B cell (primary cell): ENCODE results near the gene LRRN2. TPM values are rescaled to one million over a fixed set of nuclear protein-coding genes. Genes with fewer than 3 reads are reported as not detected.

Experiments
- ATAC-seq: fragments of 200-7000 bp; cut with Tn5 transposase; one replicate; pipeline ENCODE4 v1.10.0; 2021; ENCODE audit warnings: low read depth, mild to moderate bottlenecking, moderate number of reproducible peaks, moderate library complexity
- CTCF ChIA-PET: fragments of 350-600 bp; sonication (Branson Sonifier 250); formaldehyde crosslinking; loops from one replicate; lab custom pipeline; 2021; ENCODE audit warnings: antibody characterized with exemption, inconsistent platforms; lab: Charles Lee
- POLR2A ChIA-PET: fragments of 350-600 bp; sonication (Branson Sonifier 250); formaldehyde crosslinking; loops from one replicate; lab custom pipeline; 2021; ENCODE audit warnings: antibody characterized with exemption; lab: Charles Lee
- DNase-seq: peaks from one replicate; pipeline ENCODE4 v3.0.0; 2013
- H2AFZ ChIP-seq: 2 replicates; pipeline ENCODE4 v1.6.1; 2012; ENCODE audit warnings: mild to moderate bottlenecking, low read depth, low read length; ENCODE audit not compliant: insufficient read depth, poor library complexity, severe bottlenecking
- H3K27ac ChIP-seq, 2 donors: 1 replicate in 1 of 2; 2 replicates in 1 of 2; pipeline ENCODE4 v1.5.1; 2012 to 2013; ENCODE audit warnings: low read length in 2 of 2, mild to moderate bottlenecking in 2 of 2, moderate library complexity in 1 of 2
- H3K27me3 ChIP-seq, 4 experiments: fragments of 200-600 bp in 1 of 4; sonication (generic) in 1 of 4; replicated peaks in 1 of 4; 1 replicate in 2 of 4; 2 replicates in 2 of 4; pipeline versions ENCODE4 v1.6.1 to v1.7.0; 2013 to 2016; ENCODE audit warnings: low read length in 3 of 4, mild to moderate bottlenecking in 2 of 4, mixed read lengths in 1 of 4, moderate library complexity in 1 of 4; ENCODE audit not compliant: insufficient read depth in 4 of 4, control insufficient read depth in 3 of 4; ENCODE audit errors: control extremely low read depth in 1 of 4
- H3K36me3 ChIP-seq, 2 experiments: replicated peaks in 1 of 2; 1 replicate in 1 of 2; 2 replicates in 1 of 2; pipeline versions ENCODE4 v1.6.1 to v1.7.1; 2013; ENCODE audit warnings: low read length in 1 of 2; ENCODE audit not compliant: insufficient read depth in 2 of 2, control insufficient read depth in 1 of 2; ENCODE audit errors: control extremely low read depth in 1 of 2, extremely low read depth in 1 of 2
- H3K4me1 ChIP-seq, 2 donors: fragments of 200-600 bp in 1 of 2; sonication (generic) in 1 of 2; 1 replicate in 1 of 2; 2 replicates in 1 of 2; pipeline versions ENCODE4 v1.5.1 to v1.6.1; 2013 to 2017; ENCODE audit warnings: low read length in 2 of 2; ENCODE audit not compliant: control insufficient read depth in 2 of 2, insufficient read depth in 2 of 2
- H3K4me2 ChIP-seq: replicated peaks from 2 replicates; pipeline ENCODE3; 2012; ENCODE audit warnings: mild to moderate bottlenecking, low read depth, low read length; ENCODE audit not compliant: poor library complexity, severe bottlenecking
- H3K4me3 ChIP-seq, 5 experiments: fragments of 200-600 bp in 1 of 5; sonication (generic) in 1 of 5; 1 replicate in 3 of 5; 2 replicates in 2 of 5; pipeline versions ENCODE4 v1.5.1 to v1.7.0; 2011 to 2016; ENCODE audit warnings: low read length in 4 of 5, mild to moderate bottlenecking in 4 of 5, low read depth in 2 of 5, control low read depth in 1 of 5, moderate library complexity in 1 of 5; ENCODE audit not compliant: insufficient read depth in 1 of 5; ENCODE audit errors: control extremely low read depth in 1 of 5, extremely low read depth in 1 of 5
- H3K79me2 ChIP-seq: fragments of 200-600 bp; sonication (generic); one replicate; pipeline ENCODE4 v1.6.0; 2016; ENCODE audit warnings: low read length; ENCODE audit not compliant: control insufficient read depth, insufficient read depth
- H3K9ac ChIP-seq: fragments of 200-600 bp; sonication (generic); 2 replicates; pipeline ENCODE4 v1.6.1; 2017; ENCODE audit warnings: mild to moderate bottlenecking, low read length, moderate library complexity
- H3K9me3 ChIP-seq, 3 donors: one replicate each; pipeline versions ENCODE4 v1.6.1 to v1.7.1; 2013; ENCODE audit warnings: low read length in 2 of 3; ENCODE audit not compliant: control insufficient read depth in 2 of 3, insufficient read depth in 1 of 3; ENCODE audit errors: control extremely low read depth in 1 of 3
- H4K20me1 ChIP-seq: 2 replicates; pipeline ENCODE4 v1.6.0; 2012; ENCODE audit warnings: mild to moderate bottlenecking, low read length; ENCODE audit not compliant: insufficient read depth, control insufficient read depth, poor library complexity, severe bottlenecking
- H3K27ac Mint-ChIP-seq: one replicate; pipeline ENCODE4 v1.8.0; 2021; ENCODE audit warnings: mixed read lengths
- H3K27me3 Mint-ChIP-seq: one replicate; pipeline ENCODE4 v1.8.0; 2021; ENCODE audit warnings: mixed read lengths
- H3K4me1 Mint-ChIP-seq: one replicate; pipeline ENCODE4 v1.8.0; 2021; ENCODE audit warnings: mixed read lengths
- H3K4me3 Mint-ChIP-seq: one replicate; pipeline ENCODE4 v1.8.0; 2021; ENCODE audit warnings: mixed read lengths
- H3K9me3 Mint-ChIP-seq: one replicate; pipeline ENCODE4 v1.8.0; 2022; ENCODE audit warnings: mixed read lengths; ENCODE audit not compliant: insufficient read depth
- EZH2 ChIP-seq: IDR thresholded peaks from 2 replicates; pipeline ENCODE4 v1.6.1; 2012; ENCODE audit warnings: borderline replicate concordance, low read depth, mild to moderate bottlenecking, moderate library complexity, low read length; ENCODE audit not compliant: insufficient read depth, poor library complexity, severe bottlenecking
- WGBS: methylation state at CpG from one replicate; pipeline ENCODE4 v1.1.5; 2013; ENCODE audit warnings: missing lambda C conversion rate; ENCODE audit not compliant: insufficient coverage; 5-methylcytosine and 5-hydroxymethylcytosine counted together
- intact Hi-C: fragments of 100-400 bp; cut with micrococcal nuclease; formaldehyde crosslinking; loops from one replicate; pipeline ENCODE4 v1.10.0; 2022
- polyA plus RNA-seq: library from polyadenylated mRNA; depleted of rRNA; stranded (reverse); fragments of >200 nt; gene quantifications from 2 replicates; pipeline ENCODE4 v1.2.3, GENCODE V29; 2012
- total RNA-seq, 2 donors: library from RNA; stranded (reverse); fragments of 120-200 nt in 1 of 2; gene quantifications; 1 replicate in 1 of 2; 2 replicates in 1 of 2; pipeline versions ENCODE4 v1.2.3 to v1.2.4, GENCODE V29; 2013 to 2022
- TF ChIP-seq, protein P1 (sequence below): fragments of 200-600 bp; IDR thresholded peaks from one replicate; pipeline ENCODE4 v1.8.0; 2022; ENCODE audit warnings: antibody characterized with exemption, mild to moderate bottlenecking

The LRRN2 gene
- total and polyA plus RNA-seq, 2 donors (not counting 1 experiment from before 2014, with no cell fraction given), result not detected

DNA sequence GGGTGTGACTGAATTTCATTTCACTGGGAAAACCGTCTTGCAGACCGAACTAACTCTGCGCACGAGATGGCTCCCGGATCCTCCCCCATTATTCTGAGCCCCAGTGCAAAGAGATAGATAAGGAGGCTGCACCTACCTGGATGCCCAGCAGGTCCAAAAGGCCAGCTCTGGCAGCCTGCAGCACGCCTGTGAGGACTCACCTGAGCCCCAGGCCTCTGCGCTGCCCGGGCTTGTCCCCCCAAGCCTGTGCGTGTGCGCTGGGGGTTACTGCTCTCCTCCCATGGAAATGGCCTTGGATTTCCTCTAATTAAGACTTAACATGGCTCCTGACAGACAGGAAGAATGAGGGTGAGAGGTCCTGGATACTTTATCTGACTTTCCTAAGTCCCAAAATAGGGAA is 85.9 kb downstream of the LRRN2 start:
- no peak for ATAC-seq
- no peak overlapping the region for H3K27ac Mint-ChIP-seq
- ChIA-PET CTCF (interaction anchor here (1.5 kb wide), 2 partner anchors 11 to 164 kb away, joined by 3 read pairs; no protein-coding TSS in a partner anchor), POLR2A (no interaction called here)
- H3K4me1 Mint-ChIP-seq, result peaks cover 12% of the 10 kb centered on the region
- Histone ChIP-seq H3K27ac (no peak overlapping the region), H3K4me1 (peaks cover 0 to 5% of the 10 kb centered on the region in 2 donors), H3K79me2 (no peaks in the 10 kb centered on the region), H2AFZ (no peak overlapping the region), H3K9ac (no peak overlapping the region), H3K9me3 (no peaks in the 10 kb centered on the region), H3K27me3 (no peaks in the 10 kb centered on the region), H3K4me3 (no peak overlapping the region), H3K36me3 (peaks cover 0 to 11% of the 10 kb centered on the region in 2 experiments), H3K4me2 (no peak overlapping the region), H4K20me1 (no peaks in the 10 kb centered on the region)
- no peak overlapping the region for H3K4me3 Mint-ChIP-seq
- WGBS, result 98% methylated on average over 5 of the region's 10 CpGs
- intact Hi-C loops, result no loop called here
- no peaks in the 10 kb centered on the region for H3K9me3 Mint-ChIP-seq
- H3K27me3 Mint-ChIP-seq, result no peaks in the 10 kb centered on the region
- TF ChIP-seq EZH2, result no peak
- TF ChIP-seq, protein P1, sequence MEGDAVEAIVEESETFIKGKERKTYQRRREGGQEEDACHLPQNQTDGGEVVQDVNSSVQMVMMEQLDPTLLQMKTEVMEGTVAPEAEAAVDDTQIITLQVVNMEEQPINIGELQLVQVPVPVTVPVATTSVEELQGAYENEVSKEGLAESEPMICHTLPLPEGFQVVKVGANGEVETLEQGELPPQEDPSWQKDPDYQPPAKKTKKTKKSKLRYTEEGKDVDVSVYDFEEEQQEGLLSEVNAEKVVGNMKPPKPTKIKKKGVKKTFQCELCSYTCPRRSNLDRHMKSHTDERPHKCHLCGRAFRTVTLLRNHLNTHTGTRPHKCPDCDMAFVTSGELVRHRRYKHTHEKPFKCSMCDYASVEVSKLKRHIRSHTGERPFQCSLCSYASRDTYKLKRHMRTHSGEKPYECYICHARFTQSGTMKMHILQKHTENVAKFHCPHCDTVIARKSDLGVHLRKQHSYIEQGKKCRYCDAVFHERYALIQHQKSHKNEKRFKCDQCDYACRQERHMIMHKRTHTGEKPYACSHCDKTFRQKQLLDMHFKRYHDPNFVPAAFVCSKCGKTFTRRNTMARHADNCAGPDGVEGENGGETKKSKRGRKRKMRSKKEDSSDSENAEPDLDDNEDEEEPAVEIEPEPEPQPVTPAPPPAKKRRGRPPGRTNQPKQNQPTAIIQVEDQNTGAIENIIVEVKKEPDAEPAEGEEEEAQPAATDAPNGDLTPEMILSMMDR, result no peak
- no peak for DNase-seq

DNA sequence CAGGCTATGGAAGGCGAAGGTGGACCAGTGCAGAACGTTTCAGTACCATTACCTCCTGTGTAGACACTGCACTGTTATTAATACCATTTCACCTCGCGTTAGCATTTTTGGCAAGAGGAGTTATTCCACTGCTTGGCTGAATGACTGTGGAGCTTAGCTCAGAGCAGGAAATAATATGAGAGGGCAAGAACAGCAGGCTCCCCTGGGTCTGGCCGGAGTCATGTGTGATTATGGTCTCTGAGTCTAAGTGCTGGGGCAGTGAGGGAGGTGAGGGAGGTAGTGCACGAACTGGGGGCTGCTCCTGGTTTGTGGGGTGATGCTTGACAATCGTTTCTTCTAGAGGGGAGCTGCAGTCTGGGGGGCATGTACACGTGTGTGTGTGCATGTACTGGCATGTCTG is 86.4 kb downstream of the LRRN2 start:
- Histone ChIP-seq H3K27me3 (no peaks in the 10 kb centered on the region), H4K20me1 (no peaks in the 10 kb centered on the region), H3K4me1 (peaks cover 0 to 5% of the 10 kb centered on the region in 2 donors), H3K9ac (no peak overlapping the region), H3K36me3 (peaks cover 0 to 11% of the 10 kb centered on the region in 2 experiments), H3K79me2 (no peaks in the 10 kb centered on the region), H3K27ac (no peak overlapping the region), H2AFZ (no peak overlapping the region), H3K4me2 (no peak overlapping the region), H3K9me3 (no peaks in the 10 kb centered on the region), H3K4me3 (no peak overlapping the region)
- DNase-seq, result no peak
- ATAC-seq, result no peak
- no peak for TF ChIP-seq EZH2
- TF ChIP-seq, protein P1, result no peak
- no peaks in the 10 kb centered on the region for H3K27me3 Mint-ChIP-seq
- H3K4me3 Mint-ChIP-seq, result no peak overlapping the region
- peaks cover 12% of the 10 kb centered on the region for H3K4me1 Mint-ChIP-seq
- CTCF ChIA-PET, result interaction anchor here (1.5 to 1.7 kb wide), 3 partner anchors 11 to 164 kb away, joined by 3 to 6 read pairs (median 3); no protein-coding TSS in a partner anchor
- intact Hi-C loops, result no loop called here
- POLR2A ChIA-PET, result no interaction called here
- H3K27ac Mint-ChIP-seq, result no peak overlapping the region
- 89% methylated on average over 4 of the region's 8 CpGs for WGBS
- H3K9me3 Mint-ChIP-seq, result no peaks in the 10 kb centered on the region
